Measurements from ENCODE around the gene PHKB. TPM values are rescaled to one million over a fixed set of nuclear protein-coding genes. Genes with fewer than 3 reads are reported as not detected.

The PHKB gene
- total and polyA plus RNA-seq, 2 donors (not counting 3 experiments of a cell fraction or from before 2014, with no cell fraction given), result 30.1 to 61.0 TPM

GRCh38 chr16:47634727-47635126 is 173.6 kb downstream of the PHKB start:
- POLR2A ChIA-PET, result no interaction called here
- Histone ChIP-seq H3K9ac (replicated peaks; ENCODE audit: extremely low read depth, insufficient read depth, low read length) (no peak overlapping the region), H3K4me2 (ENCODE audit: insufficient read depth, low read length) (no peak overlapping the region), H3K79me2 (ENCODE audit: control insufficient read depth, insufficient read depth, low read length) (no peaks in the 10 kb centered on the region), H3K27ac (ENCODE audit: insufficient read depth, low read depth, low read length) (no peak overlapping the region), H3K9me3 (replicated peaks; ENCODE audit: control insufficient read depth, insufficient read depth, low read length) (no peaks in the 10 kb centered on the region), H3K4me3 (replicated peaks in 1 of 3; ENCODE audit: insufficient read depth in 1 of 3, low read depth in 1 of 3, low read length in 3 of 3) (no peak overlapping the region), H2AFZ (ENCODE audit: low read depth, low read length) (no peak overlapping the region), H3K9me1 (replicated peaks; ENCODE audit: control insufficient read depth, extremely low read depth, insufficient read depth, low read length) (no peaks in the 10 kb centered on the region), H4K20me1 (replicated peaks; ENCODE audit: control insufficient read depth, extremely low read depth, insufficient read depth, low read length) (no peaks in the 10 kb centered on the region), H3K4me1 (ENCODE audit: control insufficient read depth, extremely low read depth, insufficient read depth, low read length) (no peaks in the 10 kb centered on the region), H3K36me3 (ENCODE audit: control insufficient read depth in 2 of 2, extremely low read depth in 1 of 2, insufficient read depth in 2 of 2, low read length in 2 of 2) (no peaks in the 10 kb centered on the region), H3K27me3 (ENCODE audit: control insufficient read depth in 2 of 2, insufficient read depth in 2 of 2, low read length in 2 of 2) (no peaks in the 10 kb centered on the region)
- TF ChIP-seq POLR2AphosphoS5 (IDR thresholded peaks at IDR 0.05; ENCODE audit: insufficient read depth, low read depth, low read length) (no peak), JUN (IDR thresholded peaks at IDR 0.05; ENCODE audit: borderline replicate concordance, insufficient read depth, insufficient read length, low read depth) (no peak), MYC (IDR thresholded peaks at IDR 0.05; ENCODE audit: low read depth, low read length) (no peak), POLR2A (IDR thresholded peaks at IDR 0.05; ENCODE audit: low read depth, low read length) (no peak), CTCF (IDR thresholded peaks at IDR 0.05; ENCODE audit: extremely low read depth in 1 of 2, insufficient read depth in 1 of 2, low read depth in 1 of 2, low read length in 2 of 2) (no peak), GATA2 (IDR thresholded peaks at IDR 0.05; ENCODE audit: insufficient read depth, insufficient read length, low read depth, low read length) (no peak), EZH2 (IDR thresholded peaks at IDR 0.05; ENCODE audit: borderline replicate concordance, low read depth, low read length, severe bottlenecking) (no peak), FOS (IDR thresholded peaks at IDR 0.05; ENCODE audit: borderline replicate concordance, insufficient read depth, low read length) (no peak)
- TF ChIP-seq, protein P1, sequence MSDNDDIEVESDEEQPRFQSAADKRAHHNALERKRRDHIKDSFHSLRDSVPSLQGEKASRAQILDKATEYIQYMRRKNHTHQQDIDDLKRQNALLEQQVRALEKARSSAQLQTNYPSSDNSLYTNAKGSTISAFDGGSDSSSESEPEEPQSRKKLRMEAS (IDR thresholded peaks at IDR 0.05; ENCODE audit: insufficient read depth, insufficient read length), result no peak
- dilution Hi-C loops (cut with MboI; ENCODE audit: extremely low pct_ligation_motif_present, low sequenced_read_pairs), result no loop called here
- CTCF ChIA-PET, result interaction anchor here (0.8 to 0.9 kb wide), 2 partner anchors 12 to 169 kb away, joined by 3 read pairs; no protein-coding TSS in a partner anchor
- no TSS peak for BruUV-seq (replicated peaks)
- DNase-seq (ENCODE audit: low read depth, low spot score) (no peak), FAIRE-seq (no peak)
- intact Hi-C loops (cut with micrococcal nuclease), result no loop called here

Data from endothelial cell of umbilical vein (primary cell).